HG02870 (cell line): Measurements from ENCODE around the gene SAG.

Experiments used
- ATAC-seq: cut with Tn5 transposase; IDR thresholded peaks from one replicate; pipeline ENCODE4 v1.9.1; 2021; ENCODE audit warnings: mild to moderate bottlenecking, moderate library complexity; ENCODE audit not compliant: unreplicated experiment

Gene SAG

DNA sequence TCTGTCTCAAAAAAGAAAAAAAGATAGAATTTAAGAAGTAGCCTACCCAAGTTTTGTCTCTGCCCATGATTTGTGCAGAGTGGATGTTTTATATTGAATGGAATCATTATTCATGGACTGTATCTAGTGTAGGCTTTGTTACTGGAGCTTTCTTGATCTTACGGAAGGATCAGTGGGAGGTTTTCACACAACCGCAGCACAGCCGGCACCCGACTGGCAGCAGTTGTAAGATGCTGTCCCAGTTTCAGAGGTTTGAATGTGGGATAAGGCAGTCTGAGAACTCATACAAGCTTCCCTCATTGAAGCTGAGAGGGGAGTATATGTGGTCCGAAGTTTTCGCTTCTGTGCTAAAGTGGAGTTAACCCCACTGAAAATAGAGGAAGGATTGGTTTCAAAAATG is 19.7 kb upstream of the SAG start:
- no peak for ATAC-seq

DNA sequence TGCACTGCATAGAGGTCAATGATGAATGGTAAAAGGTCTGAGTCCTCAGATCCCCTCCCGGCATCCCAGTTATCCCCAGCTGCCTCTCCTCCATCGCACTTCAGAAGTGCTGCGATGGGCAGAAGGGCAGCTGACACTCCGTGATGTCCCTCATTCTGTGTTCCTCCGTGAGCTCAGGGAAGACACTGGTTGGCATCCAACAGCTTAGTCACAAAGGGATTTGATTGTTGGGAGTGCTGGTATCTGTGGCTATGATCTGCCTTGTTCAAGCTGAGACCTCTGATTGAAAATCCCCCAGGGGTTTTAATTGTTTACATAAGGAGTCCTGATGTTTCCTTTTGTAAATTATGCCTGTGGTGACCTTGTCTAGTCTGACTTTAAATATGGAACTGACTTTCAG is 19.0 kb upstream of the SAG start:
- no peak for ATAC-seq

DNA sequence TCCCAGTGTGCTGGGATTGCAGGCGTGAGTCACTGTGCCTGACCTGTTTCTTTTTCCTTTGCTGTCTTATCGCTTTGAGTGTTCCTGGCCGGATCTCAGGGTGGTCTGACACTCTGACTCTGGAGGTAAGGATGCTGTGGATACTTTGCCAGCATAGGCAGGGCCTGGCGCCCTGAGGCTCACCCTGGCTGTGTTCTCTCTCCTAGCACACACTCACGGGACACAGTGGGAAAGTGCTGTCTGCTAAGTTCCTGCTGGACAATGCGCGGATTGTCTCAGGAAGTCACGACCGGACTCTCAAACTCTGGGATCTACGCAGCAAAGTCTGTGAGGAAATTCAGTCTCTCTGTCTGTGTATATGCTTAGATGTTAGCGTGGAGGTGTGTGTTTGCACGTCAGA is 18.0 kb upstream of the SAG start:
- no peak for ATAC-seq

DNA sequence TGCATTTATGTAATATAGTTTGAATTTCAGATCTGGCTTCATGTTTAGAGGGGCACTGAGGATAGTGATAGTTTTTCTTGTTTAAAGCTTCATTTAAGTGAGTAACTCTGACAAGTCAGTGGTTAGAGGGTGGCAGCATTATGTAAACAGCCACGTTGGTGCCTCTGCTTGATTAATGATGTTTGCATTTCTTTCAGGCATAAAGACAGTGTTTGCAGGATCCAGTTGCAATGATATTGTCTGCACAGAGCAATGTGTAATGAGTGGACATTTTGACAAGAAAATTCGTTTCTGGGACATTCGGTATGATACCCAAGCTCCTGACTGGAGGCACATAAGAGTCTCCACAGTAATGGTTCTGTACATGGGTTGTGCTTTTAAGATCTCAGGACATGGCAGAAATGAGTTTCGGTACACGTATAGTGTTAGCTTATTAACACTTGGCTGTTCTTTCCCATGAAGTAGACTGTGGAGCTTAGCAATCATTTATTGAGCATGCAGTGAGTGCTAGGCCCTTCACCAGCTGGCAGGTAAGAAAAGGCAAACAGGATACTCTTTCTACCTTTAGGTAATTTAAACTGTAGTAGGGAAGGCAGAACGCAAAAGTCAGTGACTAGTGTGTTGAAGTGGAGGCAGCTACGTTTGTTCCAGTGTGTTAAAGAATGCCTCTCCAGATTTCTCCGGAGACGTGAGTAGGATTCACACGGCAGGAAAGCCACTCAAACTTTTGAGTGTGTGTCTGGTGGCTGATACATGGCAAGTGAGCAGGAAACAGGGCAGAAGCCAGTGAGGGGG is 17.4 kb upstream of the SAG start:
- ATAC-seq, result no peak

DNA sequence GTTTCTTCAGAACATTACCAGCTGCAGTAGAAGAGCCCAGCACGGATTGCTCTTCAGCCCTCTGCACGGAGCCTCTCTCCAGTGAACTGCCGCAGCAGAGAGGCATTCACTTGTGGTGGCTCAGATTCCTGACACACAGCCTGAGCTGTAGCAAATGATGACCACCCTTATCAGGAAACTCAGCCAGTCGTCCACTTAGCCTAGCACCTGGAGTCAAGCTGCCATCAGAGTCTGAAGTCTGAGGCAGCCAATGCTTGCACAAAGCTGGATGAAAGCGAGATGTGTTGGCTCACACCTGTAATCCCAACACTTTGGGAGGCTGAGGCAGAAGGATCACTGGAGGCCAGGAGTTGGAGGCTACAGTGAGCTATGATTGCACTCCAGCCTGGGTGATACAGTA is 11.7 kb upstream of the SAG start:
- ATAC-seq, result no peak

DNA sequence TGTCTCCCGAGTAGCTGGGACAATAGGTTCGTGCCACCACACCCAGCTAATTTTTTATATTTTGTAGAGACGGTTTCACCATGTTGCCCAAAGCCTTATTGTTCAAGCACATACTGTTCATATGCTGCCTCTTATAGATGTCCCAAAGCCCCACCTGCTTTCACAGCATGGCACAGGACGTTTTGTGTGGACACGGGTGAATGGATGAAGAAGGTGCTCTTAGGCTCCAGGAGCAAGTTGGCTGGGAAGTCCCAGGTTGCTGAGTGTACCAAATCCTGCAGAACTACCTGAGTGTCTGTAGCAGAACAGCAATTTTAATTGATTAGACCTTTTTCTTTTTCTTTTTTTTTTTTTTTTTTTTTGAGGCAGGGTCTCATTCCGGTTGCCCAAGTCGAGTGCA is 10.5 kb upstream of the SAG start:
- no peak for ATAC-seq

DNA sequence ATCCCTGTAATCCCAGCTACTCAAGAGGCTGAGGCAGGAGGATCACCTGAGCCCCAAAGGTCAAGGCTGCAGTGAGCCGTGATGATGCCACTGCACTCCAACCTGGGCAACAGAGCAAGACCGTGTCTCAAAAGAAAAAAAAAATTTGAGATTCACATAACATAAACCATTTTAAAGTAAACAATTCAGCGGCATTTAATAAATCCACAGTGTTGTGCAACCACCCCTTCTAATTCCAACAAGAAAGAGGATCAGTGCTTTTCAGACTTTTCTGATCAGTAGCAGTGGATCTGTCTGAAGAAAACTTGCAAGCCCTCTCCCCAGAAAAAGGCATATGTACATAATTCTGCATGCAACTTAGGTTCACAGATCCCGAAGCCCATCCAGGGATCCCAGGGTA is 7.2 kb upstream of the SAG start:
- ATAC-seq, result no peak

DNA sequence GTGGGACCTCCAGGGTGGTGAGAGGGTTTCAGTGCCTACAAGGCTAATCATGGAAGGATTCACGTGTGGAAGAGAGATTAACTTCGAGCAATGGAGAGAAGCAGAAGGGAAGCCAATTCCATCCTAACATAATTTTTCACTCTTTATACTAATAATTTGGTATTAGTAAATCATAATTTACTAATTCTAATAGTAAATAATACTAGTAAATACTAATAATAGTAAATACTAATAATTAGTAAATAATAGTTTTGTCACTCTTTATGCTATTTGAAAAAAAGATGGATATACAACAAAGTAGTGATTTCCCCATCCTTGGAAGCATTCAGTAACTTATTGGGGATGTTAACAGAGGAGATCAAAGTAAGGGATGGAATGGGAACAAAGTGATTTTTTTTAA is 6.4 kb upstream of the SAG start:
- no peak for ATAC-seq

DNA sequence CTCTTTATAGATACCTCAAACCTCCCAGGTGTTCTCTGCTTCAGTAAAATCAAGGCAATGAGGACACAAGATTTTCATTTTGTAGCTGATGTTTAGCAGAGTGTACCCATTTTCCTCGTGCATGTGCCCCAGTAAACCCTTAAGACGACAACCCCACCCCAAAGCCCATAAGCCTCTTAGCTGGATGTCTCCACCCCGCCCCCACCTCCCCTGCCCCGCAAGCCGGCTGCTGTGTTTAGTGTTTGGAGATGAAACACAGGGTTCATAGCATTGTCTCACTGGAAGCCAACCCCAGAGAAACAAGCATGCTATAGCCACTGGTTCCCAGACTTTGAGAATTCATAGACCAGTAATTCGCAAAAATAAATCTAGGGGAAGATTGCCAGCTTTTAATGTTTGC is 5.8 kb upstream of the SAG start:
- no peak for ATAC-seq

DNA sequence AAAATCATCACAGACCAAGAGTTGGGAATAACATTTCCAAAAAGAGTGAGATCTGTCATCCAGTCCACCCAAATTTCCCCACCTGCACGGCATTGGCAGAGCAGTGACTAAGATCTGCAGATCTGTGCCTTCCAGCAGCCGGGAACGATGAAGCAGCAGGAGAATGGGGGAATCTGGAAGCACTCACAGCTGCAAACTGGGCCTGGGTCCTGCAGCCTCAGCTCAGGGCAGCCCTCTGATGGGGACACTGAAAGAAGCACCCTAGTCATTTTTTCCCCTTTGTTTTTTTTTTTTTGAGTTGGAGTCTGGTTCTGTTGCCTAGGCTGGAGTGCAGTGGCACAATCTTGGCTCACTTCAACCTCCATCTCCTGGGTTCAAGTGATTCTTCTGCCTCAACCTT is 4.4 kb upstream of the SAG start:
- no peak for ATAC-seq

DNA sequence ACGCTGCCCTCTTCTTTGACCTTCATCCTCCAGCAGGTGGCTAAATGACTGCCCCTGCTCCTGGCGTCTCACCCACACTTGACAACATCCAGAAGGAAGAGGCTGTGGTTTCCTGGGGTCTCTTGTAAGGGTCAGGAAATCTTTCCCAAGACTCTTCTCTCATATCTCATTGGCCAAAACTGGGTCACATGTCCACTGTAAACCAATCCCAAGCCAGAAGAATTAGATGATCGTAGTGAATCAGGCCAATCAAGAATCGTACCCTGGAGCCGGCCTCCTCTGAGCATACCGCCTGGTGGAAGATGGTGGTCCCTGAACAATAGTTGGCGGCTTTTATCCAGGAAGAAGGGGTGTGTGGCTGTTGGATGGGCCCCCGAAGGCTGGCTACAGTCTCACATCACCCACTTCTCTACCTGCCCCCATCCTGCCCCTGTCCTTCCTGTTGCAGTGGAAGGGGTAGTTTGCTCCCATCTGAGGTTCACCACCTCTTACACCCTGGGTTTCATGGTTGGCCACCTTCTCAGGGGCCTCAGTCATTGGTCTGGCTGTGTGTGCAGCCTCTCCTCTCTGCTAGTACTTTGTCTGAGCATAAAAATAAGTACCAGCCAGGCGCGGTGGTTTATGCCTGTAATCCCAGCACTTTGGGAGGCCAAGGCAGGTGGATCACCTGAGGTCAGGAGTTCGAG is 3.8 kb downstream of the SAG start:
- no peak for ATAC-seq

DNA sequence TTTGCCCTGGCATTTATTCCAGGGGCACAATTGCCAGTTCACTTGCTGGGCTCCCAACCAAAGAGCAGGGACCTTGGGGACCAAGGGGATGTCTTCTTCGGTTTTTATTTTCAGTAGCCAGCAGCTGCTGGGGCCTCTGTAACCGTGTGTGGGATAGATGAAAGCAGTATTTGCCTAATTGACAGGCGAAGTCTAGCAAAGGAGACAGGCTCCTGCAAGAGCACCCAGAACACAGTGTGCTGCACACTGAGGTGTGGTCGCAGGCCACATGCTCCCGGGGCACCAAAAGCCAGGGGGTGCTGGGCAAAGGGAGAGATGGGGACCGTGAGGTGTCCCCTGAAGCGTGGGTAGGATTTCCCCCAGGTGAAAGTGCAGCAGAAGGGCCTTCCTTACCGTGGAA is 5.3 kb downstream of the SAG start:
- no peak for ATAC-seq

DNA sequence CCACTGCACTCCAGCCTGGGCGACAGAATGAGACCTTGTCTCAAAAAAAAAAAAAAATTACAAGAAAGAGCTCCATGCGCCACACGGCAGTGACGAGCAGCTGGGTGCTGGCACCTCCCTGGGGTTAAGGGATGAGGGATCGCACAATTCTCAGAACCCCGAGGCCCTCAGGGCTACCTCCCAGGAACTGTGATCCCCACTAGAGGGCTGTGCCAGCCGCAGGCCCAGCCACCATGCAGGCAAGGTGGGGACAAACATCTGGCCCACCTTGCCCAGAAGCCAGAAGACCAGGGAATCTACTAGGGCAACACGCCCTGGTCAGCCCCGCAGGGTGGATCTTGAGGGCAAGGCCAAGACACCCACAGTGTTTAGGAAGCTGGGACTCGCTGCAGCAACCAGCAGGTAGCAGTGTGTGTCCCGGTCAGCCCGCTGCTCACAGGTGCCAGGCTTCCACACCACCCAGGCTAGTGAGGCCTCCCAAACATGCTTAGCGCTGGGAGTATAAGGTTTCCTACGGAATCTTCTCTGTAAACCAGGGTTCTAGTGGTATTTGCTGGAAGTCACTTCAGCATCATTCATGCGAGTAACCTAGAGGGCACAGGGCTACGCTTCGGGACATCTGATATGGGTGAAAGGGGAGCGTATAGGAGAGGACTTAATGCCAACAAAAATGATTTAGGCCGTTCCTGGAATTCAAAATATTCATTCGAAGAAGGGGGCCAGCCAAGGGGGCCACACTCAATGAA is 6.7 kb downstream of the SAG start:
- ATAC-seq, result no peak

DNA sequence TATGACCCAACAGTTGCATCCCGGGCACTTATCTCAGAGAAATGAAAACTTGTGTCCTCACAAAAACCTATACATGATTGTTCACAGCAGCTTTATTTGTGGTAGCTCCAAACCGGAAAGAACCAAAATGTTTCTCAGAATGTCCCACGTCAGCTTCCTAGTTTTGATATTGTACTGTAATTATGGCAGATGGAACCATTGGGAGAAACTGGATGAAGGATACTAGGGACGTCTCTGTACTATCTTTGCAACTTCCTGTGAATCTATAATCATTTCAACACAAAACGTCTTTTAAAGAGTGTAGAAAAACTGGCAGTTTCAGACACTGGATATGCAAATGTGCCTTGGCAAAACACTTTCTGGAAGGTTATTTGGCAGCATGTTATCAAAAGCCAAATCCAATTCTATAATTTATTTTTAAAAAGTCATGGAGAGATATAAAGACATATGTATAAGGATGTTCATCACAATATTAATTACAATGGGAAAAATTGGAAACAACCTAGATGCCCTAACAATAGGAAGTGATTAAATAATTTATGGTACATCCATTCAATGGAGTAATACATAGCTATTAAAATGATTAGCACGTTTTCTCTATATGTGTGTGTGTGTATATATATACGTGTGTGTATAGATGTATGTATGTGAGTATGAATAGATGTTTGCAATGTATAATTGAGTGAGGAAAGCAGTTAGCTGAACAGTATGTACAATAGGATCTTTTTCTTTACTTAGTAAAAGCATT is 9.8 kb downstream of the SAG start:
- ATAC-seq, result no peak

DNA sequence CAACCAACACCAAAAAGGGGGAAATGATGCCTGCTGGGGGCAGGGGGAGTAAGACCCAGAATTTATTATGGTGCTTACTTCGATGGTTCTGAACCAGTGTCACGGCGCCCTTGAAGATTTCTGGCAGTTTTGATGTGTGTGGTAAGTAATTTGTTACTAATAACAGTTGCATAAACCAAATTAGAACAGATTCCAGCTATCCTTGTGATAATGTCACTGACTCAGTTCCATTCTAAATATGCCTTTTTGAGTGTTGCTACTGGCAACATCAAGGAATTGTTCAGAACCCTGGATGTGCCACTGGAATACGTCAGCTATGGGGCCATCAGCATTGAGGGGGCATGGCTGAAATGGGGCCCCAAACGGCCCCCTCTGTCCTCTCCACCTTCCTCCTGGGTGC is 11.6 kb downstream of the SAG start:
- ATAC-seq, result no peak

DNA sequence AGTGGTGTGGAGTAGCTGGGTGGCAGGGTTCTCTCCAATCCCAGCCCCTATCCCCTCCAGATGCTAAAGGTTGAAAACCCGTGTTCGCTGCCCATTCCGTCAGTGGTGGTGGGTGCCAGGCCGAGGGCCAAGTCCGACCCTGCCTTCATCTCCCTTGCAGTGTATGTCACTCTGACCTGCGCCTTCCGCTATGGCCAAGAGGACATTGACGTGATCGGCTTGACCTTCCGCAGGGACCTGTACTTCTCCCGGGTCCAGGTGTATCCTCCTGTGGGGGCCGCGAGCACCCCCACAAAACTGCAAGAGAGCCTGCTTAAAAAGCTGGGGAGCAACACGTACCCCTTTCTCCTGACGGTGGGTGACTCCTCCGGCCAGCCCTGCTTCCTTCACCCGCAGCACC is 12.9 kb downstream of the SAG start:
- ATAC-seq, result no peak

DNA sequence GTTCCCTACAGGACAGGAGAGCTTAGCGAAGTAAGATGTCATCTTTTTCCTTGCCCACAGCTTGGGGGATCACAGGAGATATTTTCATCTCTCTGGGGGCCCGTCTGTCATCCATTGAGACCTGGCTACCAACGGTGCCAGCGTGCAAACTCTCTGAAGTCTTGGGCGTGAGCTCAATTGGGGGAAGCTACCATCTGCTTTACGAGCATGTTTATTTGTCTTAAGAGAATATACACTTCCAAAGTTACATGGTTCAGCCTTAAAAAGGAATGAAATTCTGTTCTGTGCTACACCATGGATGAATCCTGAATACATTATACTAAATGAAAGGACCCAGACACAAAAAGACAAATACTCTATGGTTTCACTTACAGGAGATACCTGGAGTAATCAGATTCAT is 13.6 kb downstream of the SAG start:
- ATAC-seq, result no peak

DNA sequence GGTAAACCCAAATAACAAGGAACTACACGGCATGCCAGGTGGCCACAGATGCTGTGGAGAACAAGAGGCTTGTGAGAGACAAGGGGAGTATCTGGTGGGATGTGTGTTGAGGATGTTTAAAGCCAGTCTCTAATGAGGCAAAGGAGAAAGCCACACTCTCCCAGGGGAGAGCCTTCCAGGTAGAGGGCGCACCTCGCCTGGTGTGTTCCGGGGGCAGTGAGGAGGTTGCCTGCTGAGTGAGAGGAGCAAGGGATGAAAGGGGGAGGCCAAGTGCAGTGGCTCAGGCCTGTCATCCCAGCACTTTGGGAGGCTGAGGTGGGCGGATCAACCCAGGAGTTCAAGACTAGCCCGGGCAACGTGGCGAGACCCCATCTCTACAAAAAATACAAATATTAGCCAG is 16.2 kb downstream of the SAG start:
- no peak for ATAC-seq

DNA sequence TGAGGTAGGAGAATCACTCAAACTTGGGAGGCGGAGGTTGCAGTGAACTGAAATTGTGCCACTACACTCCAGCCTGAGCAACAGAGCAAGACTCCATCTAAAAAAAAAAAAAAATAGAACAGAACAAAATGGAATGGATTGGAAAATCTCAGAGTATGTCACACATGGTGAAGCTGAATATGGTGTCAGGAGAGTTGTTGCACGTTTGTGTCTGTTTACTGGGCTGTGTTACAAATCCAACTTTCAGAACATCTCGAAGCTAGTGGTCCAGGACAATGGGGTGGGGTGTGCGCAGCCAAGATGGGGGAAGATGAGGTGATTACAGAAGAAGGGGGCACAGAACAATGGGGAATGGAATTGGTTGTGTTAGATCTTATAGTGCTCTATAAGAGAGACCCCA is 17.6 kb downstream of the SAG start:
- ATAC-seq, result no peak

DNA sequence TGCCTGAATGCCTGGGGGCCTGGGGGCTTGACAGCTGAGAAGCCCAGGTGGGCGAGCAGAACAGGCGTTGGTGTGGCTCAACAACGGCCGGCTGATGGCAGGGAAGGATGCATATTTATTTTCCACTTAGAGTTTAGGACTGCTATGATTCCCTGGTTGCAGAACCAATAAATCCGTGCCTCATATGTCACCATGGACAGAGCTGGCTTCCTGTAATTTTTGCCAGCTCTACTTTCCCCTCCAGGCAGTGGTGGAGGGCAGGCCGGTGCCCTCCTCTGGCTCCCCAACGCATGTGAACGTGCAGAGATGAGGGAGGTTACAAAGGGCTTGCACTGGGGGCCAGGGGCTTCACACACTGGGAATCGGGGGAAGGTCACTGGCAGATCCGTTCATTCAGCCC is 18.2 kb downstream of the SAG start:
- no peak for ATAC-seq

DNA sequence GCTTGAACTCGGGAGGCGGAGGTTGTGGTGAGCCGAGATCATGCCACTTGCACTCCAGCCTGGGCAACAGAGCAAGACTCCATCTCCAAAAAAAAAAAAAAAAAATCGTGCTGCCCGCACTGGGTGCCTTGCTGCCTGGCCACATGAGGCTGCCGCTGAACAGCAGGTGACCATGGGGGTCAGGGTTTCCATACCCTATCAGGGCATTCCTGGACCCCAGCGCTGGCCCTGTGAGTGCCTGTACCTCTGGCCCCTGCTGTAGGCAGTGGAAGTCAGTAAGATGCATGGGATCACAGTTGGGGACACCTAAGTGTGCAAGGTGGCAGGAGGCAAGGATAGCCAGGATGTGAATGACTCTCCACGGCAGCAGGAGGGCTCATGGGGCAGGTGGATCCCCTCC is 18.9 kb downstream of the SAG start:
- no peak for ATAC-seq
